ENCODE data around the gene TMEM117. TPM values are rescaled to one million over a fixed set of nuclear protein-coding genes. Genes with fewer than 3 reads are reported as not detected.

The TMEM117 gene
- total RNA-seq, 1 donor from 2014 or later, result 12.4 TPM

GRCh38 chr12:44294649-44295048 lies 458.8 kb downstream of the TMEM117 start:
- no peaks in the 10 kb centered on the region for H3K36me3 ChIP-seq (ENCODE audit: control insufficient read depth, insufficient read depth, low read length)

GRCh38 chr12:44295958-44296623 lies 460.2 kb downstream of the TMEM117 start:
- Histone ChIP-seq H3K4me3 (ENCODE audit: low read depth, low read length) (no peak overlapping the region), H3K36me3 (ENCODE audit: control insufficient read depth, insufficient read depth, low read length) (no peaks in the 10 kb centered on the region)
- no peak for DNase-seq (ENCODE audit: low read depth)

More at GRCh38 chr12:44294649-44295048, 458.8 kb downstream of the TMEM117 start:
- no peak for TF ChIP-seq CTCF (IDR thresholded peaks at IDR 0.05; ENCODE audit: insufficient read depth, low read length, poor library complexity, severe bottlenecking)
- H3K4me3 ChIP-seq (ENCODE audit: low read depth, low read length), result no peak overlapping the region
- H3K27me3 ChIP-seq (ENCODE audit: control insufficient read depth, insufficient read depth, low read length), result no peaks in the 10 kb centered on the region
- DNase-seq (ENCODE audit: low read depth), result no peak

GRCh38 chr12:44296624-44297197 lies 460.8 kb downstream of the TMEM117 start:
- Histone ChIP-seq H3K27me3 (ENCODE audit: control insufficient read depth, insufficient read depth, low read length) (no peaks in the 10 kb centered on the region), H3K36me3 (ENCODE audit: control insufficient read depth, insufficient read depth, low read length) (no peaks in the 10 kb centered on the region), H3K4me3 (ENCODE audit: low read depth, low read length) (no peak overlapping the region)
- TF ChIP-seq CTCF (IDR thresholded peaks at IDR 0.05; ENCODE audit: insufficient read depth, low read length, poor library complexity, severe bottlenecking), result no peak
- no peak for DNase-seq (ENCODE audit: low read depth)

More at GRCh38 chr12:44295958-44296623, 460.2 kb downstream of the TMEM117 start:
- TF ChIP-seq CTCF (IDR thresholded peaks at IDR 0.05; ENCODE audit: insufficient read depth, low read length, poor library complexity, severe bottlenecking), result no peak
- no peaks in the 10 kb centered on the region for H3K27me3 ChIP-seq (ENCODE audit: control insufficient read depth, insufficient read depth, low read length)

- no peak for DNase-seq (ENCODE audit: low read depth)
- TF ChIP-seq CTCF (IDR thresholded peaks at IDR 0.05; ENCODE audit: insufficient read depth, low read length, poor library complexity, severe bottlenecking), result no peak
- Histone ChIP-seq H3K36me3 (ENCODE audit: control insufficient read depth, insufficient read depth, low read length) (no peaks in the 10 kb centered on the region), H3K4me3 (ENCODE audit: low read depth, low read length) (no peak overlapping the region), H3K27me3 (ENCODE audit: control insufficient read depth, insufficient read depth, low read length) (no peaks in the 10 kb centered on the region)
Observed at GRCh38 chr12:44299524-44299923, 463.6 kb downstream of the TMEM117 start.

- no peak for TF ChIP-seq CTCF (IDR thresholded peaks at IDR 0.05; ENCODE audit: insufficient read depth, low read length, poor library complexity, severe bottlenecking)
- DNase-seq (ENCODE audit: low read depth), result no peak
- Histone ChIP-seq H3K36me3 (ENCODE audit: control insufficient read depth, insufficient read depth, low read length) (no peaks in the 10 kb centered on the region), H3K27me3 (ENCODE audit: control insufficient read depth, insufficient read depth, low read length) (no peaks in the 10 kb centered on the region), H3K4me3 (ENCODE audit: low read depth, low read length) (no peak overlapping the region)
Observed at GRCh38 chr12:44307506-44308168, 471.8 kb downstream of the TMEM117 start.

Measured in kidney epithelial cell (primary cell).